Suppressor macrophage treated with lipopolysaccharide for 1 hour (primary cell): ENCODE data around the gene RPL39.
A peak's percentile ranks its signal among the peaks of the same experiment; 100 is the strongest.
"Not testable (repeated sequence)": the region's sequence is repeated elsewhere in the genome, so short reads cannot be mapped to it uniquely, and the experiment has no call there.

ENCODE experiments used
- DNase-seq, 3 donors: peaks; one replicate each; pipeline ENCODE4 v3.0.0-alpha.2; 2020 to 2022

Gene RPL39

DNA sequence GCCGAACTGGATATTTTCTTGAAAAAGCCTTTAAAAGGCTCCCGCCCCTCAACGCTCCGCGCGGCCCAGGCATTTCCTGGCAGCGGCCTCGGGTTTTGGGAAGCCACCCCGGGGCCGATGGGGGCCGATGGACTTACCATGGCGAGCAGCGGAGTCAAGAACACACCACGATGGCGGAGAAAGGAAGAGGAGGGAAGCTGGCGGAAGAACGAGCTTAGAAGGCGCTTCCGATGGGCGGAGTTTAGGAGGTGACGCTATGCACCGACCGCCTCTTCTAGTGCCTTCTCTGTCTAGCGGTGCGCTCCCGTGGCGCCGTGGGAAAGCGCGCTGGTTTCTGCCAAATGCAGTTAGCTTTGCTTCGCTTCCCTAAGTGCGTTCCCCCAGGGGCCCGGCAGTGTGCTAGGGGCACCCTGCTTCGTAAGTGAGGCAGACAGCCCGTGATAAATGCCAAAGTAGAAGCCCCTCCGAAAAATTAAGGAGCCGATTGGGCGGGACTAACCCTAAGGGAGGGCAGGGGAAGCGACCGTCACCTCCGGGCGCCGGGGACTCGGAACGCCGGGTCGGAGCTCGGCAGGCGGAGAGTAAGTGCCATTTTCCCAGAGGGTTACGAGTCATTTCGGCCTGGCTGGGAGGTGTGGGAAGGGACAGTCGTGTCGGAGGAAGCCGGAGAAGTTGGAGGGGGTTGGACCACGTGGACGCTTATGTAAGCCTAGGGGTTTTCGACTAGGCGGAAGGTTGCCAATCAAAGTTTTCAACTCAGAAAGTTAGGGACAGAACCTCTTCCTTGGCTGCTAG, at the start of gene RPL39:
Gene RPL39, minus strand, starts transcription at position 194 of the 795 bp plus-strand sequence. Its CDS starts 54 bp downstream, at position 140.
- peak; percentile 87 to 89 (median 88) for DNase-seq

DNA sequence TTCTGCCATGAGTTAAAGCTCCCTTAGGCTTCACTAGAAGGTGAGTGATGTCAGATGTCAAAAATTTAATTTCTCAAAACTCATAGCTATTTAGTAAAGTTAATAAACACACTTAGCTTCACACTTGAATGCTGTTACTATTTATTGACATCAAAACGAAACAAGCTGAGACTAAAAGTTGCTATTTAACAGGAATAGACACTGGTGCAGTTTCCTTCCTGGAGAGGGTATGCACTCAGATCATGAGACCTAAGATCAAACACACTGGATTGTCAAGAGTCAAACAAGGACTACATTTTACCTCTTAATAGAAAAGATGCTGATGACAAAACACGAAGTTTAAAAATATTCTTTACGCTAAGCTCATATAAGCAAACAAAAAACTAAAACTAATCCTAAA, 42.5 kb upstream of the RPL39 start:
- DNase-seq, result no peak

DNA sequence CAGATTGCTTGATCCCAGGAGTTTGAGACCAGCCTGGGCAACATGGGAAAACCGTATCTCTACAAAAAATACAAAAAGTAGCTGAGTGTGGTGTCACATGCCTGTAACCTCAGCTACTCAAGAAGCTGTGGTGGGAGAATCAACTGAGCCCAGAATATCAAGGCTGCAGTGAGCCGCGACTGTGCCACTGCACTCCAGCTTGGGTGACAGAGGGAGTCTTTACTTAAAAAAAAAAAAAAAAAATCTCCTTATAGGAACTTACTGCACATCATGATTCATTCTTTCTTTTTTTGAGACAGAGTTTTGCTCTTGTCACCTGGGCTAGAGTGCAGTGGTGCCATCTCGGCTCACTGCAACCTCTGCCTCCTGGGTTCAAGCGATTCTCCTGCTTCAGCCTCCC, 37.0 kb upstream of the RPL39 start:
- no peak for DNase-seq

DNA sequence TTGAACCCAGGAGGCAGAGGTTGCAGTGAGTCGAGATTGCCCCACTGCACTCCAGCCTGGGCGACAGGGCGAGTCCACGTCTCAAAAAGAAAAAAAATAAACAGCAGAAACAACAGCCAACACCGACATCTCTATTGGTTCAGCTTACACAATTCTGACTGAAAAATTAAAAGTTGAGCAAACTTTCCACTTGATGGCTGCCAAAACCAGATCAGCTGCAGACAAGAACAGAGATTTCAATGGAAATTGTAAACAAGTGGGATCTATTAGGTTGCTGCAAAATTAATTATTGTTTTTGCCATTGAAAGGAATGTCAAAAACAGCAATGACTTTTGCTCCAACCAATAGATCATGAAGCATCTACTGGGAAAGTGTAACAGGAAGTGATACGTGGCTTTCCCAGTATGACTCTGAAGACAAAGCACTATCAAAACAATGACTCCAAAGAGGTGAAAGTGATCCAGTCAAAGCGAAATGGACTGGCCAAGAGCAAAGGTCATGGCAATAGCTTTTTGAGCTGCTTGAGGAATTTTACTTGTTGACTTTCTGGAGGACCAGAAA, 35.0 kb upstream of the RPL39 start:
- peak in 1 of 3 donors; percentile 10 for DNase-seq

DNA sequence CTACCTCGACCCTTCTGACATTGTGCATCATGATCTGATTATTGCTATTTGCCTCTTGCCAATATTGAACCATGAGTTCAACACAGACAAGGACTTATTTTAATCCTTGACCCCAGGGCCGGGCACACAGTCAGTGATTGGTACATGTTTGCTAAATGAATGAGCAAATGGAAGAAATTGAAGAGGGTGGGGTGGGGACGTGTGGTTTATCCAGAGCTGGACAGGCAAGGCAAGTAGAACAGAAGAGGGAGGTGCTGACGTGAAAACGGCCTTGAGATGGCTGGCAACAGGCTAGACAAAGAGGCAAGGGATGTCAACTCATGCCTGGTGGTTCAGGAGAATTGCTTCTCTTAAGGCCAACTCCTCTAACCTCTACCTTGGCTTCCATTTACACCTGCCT, 32.8 kb upstream of the RPL39 start:
- DNase-seq, result not testable (repeated sequence)

DNA sequence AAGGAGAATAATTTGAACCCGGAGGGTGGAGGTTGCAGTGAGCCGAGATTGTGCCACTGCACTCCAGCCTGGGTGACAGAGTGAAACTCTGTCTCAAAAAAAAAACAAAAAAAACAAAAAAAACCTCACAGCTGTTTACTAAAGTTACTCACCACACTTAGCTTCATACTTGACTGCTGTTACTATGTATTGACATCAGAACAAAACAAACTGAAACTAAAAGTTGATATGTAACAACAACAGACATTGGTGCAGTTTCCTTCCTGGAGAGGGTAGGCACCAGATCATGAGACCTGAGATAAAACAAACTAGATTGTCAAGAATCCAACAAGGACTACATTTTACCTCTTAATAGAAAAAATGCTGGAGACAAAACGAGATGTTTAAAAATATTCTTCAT, 30.3 kb upstream of the RPL39 start:
- DNase-seq, result not testable (repeated sequence)

DNA sequence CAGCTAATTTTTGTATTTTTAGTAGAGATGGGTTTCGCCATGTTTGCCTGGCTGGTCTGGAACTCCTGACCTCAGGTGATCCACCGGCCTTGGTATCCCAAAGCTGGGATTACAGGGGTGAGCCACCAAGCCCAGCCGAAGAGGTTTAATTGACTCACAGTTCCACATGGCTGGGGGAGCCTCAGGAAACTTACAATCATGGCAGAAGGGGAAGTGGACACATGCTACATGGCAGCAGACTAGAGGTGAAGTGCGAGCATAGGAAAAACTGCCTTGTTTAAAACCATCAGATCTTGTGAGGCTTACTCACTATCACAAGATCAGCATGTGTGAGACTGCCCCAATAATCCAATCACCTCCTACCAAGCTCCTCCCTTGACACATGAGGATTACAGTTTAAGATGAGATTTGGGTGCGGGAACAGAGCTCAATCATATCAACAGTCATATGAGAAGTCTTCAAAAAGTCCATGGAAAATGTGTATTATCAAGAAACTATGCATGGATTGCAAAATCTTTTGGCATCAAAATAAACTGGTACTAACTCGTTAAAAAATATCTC, 25.8 kb upstream of the RPL39 start:
- DNase-seq, result peak in 1 of 3 donors; percentile 5

DNA sequence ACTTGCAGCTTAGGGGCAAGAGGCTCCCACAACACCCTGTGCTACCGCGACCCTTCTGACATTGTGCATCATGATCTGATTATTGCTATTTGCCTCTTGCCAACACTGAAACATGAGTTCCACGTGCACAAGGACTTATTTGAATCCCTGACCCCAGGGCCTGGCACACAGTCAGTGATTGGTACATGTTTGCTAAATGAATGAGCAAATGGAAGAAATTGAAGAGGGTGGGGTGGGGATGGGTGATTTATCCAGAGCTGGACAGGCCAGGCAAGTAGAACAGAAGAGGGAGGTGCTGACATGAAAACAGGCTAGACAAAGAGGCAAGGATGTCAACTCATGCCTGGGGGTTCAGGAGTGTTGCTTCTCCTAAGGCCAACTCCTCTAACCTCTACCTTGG, 24.9 kb upstream of the RPL39 start:
- no peak for DNase-seq

DNA sequence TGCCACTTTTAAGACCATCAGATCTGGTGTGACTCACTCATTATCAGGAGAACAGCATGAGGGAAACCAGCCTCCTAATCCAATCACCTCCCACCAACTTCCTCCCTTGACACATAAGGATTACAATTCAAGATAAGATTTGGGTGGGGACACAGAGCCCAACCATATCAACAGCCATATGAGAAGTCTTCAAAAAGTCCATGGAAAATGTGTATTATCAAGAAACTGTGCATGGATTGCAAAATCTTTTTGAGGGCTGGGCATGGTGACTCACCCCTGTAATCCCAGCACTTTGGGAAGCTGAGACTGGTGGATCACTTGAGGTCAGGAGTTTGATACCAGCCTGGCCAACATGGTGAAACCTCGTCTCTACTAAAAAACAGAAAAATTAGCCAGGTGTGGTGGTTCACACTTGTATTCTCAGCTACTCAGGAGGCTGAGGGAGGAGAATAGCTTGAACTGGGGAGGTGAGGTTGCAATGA, 17.8 kb upstream of the RPL39 start:
- DNase-seq, result no peak

DNA sequence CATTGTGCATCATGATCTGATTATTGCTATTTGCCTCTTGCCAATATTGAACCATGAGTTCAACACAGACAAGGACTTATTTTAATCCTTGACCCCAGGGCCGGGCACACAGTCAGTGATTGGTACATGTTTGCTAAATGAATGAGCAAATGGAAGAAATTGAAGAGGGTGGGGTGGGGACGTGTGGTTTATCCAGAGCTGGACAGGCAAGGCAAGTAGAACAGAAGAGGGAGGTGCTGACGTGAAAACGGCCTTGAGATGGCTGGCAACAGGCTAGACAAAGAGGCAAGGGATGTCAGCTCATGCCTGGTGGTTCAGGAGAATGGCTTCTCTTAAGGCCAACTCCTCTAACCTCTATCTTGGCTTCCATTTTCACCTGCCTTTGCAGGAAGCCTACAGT, 17.0 kb upstream of the RPL39 start:
- not testable (repeated sequence) for DNase-seq

DNA sequence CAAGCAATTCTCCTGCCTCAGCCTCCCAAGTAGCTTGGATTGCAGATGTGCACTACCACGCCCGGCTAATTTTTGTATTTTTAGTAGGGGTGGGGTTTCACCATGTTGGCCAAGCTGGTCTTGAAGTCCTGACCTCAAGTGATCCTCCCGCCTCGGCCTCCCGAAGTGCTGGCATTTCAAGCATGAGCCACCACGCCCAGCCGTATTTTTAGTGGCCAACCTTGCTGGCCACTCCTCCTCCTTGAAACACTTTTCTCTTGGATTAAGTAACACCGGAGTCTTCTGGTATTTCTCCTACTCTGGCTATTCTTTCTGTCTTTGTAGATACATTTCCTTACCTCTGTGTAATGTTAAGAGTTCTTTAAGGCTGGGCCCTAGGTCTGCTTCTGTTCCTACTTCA, 11.1 kb upstream of the RPL39 start:
- no peak for DNase-seq

DNA sequence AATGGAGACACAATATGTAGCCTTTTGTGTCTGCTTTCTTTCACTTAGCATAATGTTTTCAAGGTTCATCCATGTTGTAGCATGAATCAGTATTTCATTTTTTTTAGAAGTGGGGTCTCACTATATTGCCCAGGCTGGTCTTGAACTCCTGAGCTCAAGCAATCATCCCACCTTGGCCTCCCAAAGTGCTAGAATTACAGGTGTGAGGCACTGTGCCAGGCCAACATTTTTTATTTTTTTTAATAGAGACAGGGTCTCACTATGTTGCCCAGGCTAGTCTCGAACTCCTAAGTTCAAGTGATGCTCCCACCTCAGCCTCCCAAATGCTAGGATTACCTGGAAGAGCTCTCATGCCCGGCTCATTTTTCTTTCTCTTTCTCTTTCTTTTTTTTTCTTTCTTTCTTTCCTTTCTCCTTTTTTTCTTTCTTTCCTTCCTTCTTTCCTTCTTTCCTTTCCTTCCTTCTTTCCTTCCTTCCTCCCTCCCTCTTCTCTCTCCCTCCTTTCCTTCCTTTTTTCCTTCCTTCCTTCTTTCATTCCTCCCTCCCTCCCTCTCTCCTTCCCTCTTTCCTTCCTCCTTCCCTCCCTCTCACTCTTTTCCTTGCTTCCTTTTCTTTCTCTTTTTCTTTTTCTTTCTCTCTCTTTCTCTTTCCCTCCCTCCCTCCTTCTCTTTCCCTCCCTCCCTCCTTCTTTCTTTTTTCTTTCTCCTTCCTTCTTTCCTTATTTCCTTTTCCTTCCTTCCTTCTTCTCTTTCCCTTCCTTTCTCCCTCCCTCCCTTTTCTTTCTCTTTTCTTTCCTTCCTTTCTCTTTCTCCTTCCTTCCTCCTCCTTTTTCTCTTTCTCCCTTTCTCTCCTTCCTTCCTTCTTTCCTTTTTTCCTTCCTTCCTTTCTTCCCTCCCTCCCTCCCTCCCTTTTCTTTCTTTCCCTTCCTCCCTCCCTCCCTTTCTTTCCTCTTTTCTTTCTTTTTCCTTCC, 10.1 kb upstream of the RPL39 start:
- DNase-seq, result no peak

DNA sequence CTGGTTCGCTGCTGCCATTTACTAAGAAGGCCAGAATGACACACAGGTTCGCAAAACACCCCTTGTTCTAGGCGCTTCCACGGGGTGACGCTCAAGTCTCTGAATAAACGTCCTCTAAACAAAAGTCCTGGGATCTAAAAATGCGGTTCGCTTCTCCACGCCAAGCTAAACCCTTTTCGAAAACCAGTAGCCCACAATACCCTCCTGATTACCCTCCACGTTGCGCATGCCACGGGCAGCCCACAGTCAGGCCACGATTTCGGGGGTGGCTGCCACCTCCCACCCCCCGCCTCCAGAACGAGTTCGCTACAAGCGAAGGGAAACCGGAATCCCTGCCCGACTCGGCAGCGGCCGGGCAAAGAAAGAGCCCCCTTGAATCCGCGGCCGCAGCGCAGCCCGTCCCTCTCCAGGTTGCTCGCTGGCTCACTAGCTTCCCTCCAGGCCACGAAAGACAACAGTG, 423 bp downstream of the RPL39 start:
- peak; percentile 53 to 60 (median 53) for DNase-seq

DNA sequence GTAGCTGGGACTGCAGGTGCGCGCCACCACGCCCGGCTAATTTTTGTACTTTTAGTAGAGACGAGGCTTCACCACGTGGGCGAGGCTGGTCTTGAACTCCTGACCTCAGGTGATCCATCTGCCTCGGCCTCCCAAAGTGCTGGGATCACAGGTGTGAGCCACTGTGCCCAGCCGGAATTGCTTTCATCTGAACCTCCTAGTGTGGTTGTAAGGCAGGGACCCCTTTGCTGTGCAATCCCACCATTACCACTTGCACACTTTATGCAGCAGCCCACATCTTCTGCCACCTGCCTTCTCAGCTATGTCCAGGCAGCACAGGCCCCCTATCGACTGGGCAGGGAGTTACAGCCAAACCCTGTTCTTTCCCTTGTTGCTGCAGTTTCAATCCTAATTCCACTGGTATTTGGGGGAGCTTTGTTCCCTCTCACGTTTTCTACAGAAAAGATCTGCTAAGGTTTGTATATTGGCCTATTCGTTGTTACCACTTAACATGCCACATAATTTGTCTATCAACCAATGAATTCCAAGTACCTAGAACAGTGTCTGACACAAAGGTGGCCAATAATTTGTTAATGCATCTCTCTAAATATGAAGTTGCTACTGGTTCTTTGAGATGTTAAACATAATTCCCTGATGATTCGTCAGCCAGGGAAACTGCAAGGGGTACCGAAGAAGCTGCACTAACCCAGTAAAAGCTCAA, 6.5 kb downstream of the RPL39 start:
- DNase-seq, result peak; percentile 36 to 54 (median 39)

DNA sequence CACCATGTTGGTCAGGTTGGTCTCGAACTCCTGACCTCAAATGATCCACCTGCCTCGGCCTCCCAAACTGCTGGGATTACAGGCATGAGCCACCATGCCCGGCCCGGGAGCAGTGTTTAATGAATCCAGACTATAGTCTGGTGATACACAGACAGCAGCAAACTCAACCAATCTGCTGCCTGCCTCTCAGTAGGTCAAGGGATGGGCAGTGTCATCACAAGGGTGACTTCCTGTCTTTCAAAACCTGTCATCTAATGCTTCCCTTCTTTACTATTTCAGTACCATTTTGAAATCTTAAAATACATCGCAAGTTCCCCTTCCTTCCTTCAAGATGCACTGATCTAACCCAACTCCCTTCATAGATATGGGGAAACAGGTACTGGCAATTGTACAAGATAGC, 8.4 kb downstream of the RPL39 start:
- DNase-seq, result peak; percentile 61 to 65 (median 65)

DNA sequence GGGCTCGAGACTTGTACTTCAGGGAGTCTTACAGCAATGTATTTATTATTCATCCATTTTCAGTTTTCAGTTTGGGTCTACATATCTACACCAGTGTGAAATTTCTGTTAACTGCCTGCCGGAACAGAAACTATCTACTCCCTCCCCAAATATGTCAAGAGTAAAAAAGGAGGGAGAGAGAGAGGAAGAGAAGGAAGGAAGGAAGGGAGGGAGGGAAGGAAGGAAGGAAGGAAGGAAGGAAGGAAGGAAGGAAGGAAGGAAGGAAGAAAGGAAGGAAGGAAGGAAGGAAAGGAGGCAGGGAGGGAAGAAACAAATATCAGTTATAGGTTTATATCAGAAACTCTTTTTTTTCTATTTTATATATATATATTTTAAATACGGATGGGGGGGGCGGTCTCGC, 12.6 kb downstream of the RPL39 start:
- no peak for DNase-seq

DNA sequence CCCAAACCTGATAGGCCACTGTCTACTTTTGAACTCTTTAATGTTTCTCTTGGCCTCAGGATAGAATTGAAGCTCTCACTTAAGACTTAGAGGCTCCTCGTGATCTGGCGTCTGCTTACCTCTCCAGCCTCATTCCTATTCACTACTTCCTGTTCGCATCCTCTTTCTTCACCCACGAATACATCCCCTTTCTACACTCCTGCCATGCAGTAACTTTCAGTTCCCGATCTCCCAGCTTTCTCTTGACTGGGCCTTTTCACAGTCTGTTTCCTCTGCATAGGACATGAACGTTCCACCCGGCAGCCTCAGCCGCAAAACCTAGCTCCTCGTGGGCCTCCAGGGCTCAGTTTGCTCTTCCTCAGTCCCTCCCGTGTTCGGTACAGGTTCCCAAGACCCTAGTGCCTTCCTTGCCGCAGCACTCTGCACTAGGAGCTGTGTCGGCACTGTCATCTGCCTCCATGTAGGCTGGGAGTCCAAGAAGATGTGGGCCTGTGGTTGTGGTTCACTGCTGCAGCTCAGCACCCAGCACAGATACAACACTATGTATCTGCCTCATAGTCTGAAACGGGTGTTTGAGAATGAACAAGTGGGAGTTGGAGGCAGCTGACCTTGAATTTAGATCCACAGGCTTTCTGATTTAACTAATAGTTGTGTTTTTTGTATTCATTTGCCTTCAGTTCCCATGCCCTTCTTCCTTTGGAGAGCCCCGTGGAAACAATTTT, 15.8 kb downstream of the RPL39 start:
- peak; percentile 53 to 67 (median 64) for DNase-seq

DNA sequence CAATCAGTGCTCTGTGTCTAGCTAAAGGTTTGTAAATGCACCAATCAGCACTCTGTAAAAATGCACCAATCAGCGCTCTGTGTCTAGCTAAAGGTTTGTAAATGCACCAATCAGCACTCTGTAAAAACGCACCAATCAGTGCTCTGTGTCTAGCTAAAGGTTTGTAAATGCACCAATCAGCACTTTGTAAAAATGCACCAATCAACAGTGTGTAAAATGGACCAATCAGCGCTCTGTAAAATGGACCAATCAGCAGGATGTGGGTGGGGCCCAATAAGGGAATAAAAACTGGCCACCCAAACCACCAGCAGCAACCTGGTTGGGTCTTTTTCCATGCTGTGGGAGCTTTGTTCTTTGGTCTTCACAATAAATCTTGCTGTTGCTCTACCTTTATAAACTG, 22.0 kb downstream of the RPL39 start:
- not testable (repeated sequence) for DNase-seq

DNA sequence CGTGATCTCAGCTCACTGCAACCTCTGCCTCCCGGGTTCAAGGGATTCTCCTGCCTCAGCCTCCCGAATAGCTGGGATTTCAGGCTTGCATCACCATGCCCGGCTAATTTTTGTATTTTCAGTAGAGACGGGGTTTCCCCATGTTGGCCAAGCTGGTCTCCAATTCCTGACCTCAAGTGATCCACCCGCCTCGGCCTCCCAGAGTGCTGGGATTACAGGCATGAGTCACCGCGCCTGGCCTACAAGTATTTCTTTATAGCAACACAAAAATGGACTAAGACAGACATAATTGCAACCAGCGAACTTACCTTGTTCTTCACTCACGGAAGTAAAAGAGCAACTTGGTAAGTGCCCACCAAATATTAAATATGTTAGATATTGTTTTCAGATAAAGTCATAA, 23.0 kb downstream of the RPL39 start:
- DNase-seq, result peak; percentile 39 to 57 (median 52)

DNA sequence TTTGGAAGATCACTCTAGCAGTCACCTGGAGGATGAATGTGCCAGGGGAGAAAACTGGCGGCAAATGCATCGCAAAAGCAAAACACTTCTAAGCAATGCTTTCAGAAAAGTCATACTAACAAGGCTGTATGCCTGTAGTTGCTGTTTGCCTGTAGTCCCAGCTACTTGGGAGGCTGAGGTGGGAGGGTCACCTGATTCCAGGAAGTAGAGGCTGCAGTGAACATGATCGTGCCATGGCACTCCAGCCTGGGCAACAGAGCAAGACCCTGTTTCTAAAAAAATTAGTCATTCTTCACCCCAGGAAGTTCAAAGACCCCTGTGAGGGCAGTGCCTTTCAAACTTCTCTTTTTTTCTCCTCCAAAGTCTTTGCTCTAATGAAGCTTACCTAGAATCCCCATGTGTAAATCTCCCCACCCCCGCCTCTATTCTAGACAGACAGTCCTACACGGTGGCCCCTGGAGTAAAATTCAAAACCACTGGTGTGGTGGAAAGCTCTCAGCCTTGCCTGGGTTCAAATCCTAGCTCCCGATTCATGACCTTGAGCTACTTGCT, 27.5 kb downstream of the RPL39 start:
- DNase-seq, result no peak

DNA sequence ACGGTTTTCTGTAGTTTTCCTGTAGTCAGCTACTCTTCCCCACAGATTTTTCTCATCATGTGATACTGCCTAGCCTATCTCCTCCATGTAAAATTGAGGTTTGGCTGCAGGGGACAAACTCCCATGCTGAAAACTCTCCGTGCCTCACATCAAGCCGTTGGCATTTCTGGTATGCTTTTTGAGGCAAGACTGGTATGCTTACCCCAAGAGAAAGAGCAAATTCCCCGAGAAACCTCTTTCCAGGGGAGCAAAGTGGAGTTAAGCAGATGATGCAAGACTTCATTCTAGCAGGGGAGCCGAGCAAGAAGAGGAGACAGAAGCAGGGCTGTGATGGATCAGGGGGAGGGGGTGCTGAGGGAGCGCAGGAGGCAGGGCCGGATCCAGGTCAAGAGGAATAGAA, 28.2 kb downstream of the RPL39 start:
- no peak for DNase-seq
